ENCODE measurements around the gene SYT17. TPM values are rescaled to one million over a fixed set of nuclear protein-coding genes. Genes with fewer than 3 reads are reported as not detected.

SYT17 gene
- total RNA-seq, 2 donors from 2014 or later = 0.52 to 1.4 TPM

DNA sequence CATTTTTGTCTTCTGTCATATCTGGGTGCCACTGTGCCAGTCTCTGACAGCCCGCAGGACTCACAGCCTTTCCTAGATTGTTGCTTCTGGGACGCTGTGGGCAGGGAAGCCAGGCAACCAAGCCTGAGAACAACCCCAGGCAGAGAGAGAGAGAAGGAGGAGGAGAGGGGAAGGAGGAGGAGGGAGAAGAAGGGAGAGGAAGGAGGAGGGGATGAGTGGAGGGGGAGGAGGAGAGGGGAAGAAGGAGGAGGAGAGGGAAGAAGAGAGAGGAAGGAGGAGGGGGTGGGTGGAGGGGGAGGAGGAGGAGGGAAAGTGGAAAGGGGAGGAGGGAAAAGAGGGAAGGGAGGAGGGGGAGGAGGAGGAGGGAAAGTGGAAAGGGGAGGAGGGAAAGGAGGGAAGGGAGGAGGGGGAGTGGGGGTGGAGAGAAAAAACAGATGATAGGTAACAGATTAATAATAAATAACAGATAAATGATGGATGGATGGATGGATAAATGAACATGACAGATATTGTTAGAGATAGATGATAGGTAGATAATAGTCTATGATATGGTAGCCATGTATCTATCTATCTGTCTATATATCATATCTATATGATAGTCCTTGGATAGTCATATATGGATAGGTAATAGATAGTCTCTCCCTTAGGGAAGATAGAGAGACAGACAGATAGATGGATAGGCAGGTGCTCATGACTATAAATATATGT, 146.8 kb downstream of the SYT17 start:
- DNase-seq (no peak), ATAC-seq (no peak)
- intact Hi-C loops (cut with DNase I) = no loop called here

DNA sequence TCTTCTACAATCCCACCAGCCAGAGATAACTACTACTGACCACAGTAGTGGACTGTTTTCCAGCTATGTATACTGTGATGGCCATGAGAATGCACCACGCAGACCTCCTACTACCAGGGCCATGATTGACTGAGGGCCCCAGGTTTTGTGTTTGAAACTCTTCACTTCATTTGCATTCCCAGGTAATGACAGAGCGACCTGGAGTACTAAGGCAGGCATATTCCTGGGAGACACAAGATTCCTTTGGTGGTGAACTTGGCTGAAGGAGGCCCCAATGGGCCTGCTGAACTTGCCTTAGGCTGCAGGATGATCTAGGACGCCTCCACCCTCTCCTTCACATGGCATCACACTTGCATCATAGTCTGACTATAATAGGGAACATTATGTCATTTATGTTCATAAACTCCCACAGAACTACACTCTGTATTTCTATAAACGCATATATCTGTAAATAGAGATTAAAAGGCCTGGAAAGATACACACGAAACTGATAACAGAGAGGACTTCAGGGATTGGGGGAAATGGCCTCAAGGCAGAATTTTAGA, 147.9 kb downstream of the SYT17 start:
- no peak for ATAC-seq
- intact Hi-C loops (cut with DNase I) = no loop called here
- no peak for DNase-seq

DNA sequence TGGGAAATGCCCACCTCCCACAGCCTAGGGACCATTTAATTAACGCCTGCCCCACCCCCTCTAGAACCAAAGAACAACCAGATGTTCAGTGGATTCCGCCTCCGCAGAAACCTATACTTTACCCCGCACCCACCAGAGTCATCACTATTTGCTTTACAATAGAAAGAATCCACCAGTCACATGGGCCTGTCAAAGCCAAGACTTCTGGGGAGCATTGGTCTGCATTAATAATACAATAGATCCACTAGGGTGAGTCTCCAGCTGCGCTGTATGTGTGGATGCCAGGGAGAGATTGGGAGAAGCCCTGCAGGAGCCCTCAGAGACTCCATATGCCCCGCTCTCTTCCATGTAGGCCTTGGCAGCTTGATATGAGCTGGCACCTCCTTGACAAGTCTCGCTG, 148.8 kb downstream of the SYT17 start:
- no peak for DNase-seq
- intact Hi-C loops (cut with DNase I) = no loop called here
- ATAC-seq = no peak

Other genes with a start within 250 kb of the SYT17 start
- 10 to 100 TPM; 37.7 to 41.9 TPM for gene SMG1, start 241.8 kb upstream of the SYT17 start, total RNA-seq
- gene TMC7, start 184.3 kb upstream of the SYT17 start, total RNA-seq = 1 to 10 TPM in 1 of 2 donors, under 1 TPM in 1; 0.85 to 1.2 TPM
- gene COQ7, start 100.6 kb upstream of the SYT17 start, total RNA-seq = 10 to 100 TPM; 30.6 to 31.5 TPM
- gene ITPRIPL2, start 54.3 kb upstream of the SYT17 start, total RNA-seq = 10 to 100 TPM; 23.3 to 40.7 TPM
- not detected for gene CLEC19A, start 117.5 kb downstream of the SYT17 start, total RNA-seq
- gene TMC5, start 249.6 kb downstream of the SYT17 start, total RNA-seq = under 1 TPM; 0.41 to 0.42 TPM